Pons (tissue), 1 donor: ENCODE data around the gene NIBAN1.
"Not testable (repeated sequence)": the region's sequence is repeated elsewhere in the genome, so short reads cannot be mapped to it uniquely, and the experiment has no call there.

Experiments
- DNase-seq: peaks from one replicate; pipeline ENCODE4 v3.0.0-alpha.2; 2016; ENCODE audit warnings: low spot score

Gene NIBAN1, protein sequence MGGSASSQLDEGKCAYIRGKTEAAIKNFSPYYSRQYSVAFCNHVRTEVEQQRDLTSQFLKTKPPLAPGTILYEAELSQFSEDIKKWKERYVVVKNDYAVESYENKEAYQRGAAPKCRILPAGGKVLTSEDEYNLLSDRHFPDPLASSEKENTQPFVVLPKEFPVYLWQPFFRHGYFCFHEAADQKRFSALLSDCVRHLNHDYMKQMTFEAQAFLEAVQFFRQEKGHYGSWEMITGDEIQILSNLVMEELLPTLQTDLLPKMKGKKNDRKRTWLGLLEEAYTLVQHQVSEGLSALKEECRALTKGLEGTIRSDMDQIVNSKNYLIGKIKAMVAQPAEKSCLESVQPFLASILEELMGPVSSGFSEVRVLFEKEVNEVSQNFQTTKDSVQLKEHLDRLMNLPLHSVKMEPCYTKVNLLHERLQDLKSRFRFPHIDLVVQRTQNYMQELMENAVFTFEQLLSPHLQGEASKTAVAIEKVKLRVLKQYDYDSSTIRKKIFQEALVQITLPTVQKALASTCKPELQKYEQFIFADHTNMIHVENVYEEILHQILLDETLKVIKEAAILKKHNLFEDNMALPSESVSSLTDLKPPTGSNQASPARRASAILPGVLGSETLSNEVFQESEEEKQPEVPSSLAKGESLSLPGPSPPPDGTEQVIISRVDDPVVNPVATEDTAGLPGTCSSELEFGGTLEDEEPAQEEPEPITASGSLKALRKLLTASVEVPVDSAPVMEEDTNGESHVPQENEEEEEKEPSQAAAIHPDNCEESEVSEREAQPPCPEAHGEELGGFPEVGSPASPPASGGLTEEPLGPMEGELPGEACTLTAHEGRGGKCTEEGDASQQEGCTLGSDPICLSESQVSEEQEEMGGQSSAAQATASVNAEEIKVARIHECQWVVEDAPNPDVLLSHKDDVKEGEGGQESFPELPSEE

DNA sequence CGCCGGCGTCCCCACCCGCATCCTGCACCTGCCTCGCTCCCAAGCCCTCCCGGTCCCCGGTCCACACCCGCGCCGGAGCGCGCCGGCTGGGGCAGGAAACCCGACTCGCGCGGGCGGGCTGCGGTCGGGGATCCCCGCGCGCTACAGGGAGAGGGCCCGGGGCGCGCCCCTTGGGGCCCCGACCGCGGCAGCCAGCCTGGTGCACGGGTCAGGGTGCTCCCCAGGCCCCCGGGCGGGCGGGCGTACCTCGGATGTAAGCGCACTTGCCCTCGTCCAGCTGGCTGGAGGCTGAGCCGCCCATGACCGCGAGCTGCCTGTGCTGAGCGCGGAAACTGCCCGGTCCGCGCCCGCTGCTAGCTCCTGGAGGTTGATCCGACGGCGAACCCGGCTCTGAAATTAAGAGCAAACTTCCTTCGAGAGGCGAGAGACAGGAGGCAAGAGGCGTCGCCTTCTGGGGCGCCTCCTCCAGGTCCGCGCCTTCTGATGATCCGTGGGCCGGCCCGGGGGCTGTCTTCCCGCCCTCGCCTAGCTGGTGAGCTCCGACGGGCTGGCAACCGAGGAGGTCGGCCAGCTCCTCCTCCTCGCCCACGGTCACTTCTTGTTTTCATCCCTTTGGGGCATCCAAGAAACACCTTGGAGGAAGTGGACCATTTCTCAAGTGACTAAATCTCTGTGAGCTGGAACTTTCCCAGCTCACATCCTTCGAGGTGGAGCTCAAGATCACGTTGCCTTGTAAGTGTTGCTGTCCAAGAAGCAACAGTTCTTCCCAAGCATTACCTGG, at the start of gene NIBAN1:
Gene NIBAN1, minus strand, starts transcription at position 453 of the 781 bp plus-strand sequence. Its CDS starts 152 bp downstream, at position 301.
- DNase-seq: peak; percentile 14

DNA sequence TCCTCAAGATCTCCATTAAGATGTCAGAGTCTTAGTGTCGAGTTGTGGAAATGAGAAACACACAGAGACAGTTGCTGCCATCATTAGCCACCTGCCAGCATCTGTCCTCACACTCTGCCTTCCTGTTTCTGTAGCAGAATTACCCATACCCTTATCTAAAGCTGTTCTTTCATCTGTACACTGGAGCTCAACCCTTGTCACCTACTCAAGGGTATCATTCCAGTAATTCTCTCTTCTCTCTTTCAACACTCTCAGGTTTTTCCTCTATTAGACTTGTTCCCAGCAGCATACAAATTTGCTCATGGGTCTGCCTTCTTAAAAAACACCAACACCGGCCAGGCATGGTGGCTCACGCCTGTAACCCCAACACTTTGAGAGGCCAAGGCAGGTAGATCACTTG, 43.7 kb upstream of the NIBAN1 start:
- no peak for DNase-seq

DNA sequence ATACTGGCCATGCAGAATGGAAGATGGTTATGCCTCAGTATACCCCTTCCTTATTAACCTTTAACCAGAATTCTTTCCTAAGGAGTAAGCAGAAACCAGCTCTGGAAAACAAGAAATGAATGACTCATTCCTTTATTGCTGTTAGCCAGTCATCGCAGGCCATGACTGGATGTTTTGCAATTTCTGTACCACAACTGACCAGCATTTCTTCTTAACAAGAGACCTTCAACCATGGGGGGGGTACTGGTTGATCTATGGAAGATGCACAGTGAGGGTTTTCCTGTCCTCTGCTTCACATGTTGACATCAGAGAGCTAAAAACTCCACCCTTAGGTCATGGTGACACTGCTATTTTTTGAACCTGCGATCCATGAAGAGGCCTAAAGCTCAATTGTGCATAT, 43.0 kb upstream of the NIBAN1 start:
- DNase-seq: no peak

DNA sequence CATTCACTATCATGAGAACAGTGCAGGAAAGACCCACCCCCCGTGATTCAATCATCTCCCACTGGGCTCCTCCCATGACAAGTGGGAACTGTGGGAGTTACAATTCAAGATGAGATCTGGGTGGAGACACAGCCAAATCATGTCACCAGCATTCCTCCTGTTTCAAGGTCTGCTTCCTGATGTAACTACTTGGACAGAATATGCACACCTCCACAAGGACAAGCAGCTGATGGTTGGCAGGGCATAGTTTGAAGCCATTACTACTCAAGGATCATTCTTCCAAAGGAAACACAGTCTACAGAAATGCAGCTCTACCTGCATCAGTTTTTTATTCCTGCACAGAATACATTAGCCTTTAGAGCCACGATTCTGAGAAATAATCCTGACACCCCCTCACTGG, 42.6 kb upstream of the NIBAN1 start:
- no peak for DNase-seq

DNA sequence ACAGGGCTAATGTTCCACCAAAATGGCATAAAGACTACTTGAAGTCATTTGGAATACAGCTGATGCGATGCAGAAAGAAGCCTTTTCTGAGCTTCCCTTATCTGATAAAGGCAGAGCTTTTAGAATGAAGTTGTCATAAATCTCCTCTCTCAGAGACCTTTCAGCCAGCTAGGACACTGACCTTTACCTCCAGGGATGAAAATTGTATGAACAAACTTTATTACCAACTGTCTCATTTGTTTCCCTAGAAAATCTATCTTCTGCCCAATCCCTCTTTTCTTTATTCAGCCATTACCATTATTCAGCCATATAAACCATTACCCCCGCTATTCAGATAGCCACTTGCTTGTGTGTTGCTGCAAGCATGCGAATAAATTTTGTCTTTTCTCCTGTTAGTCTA, 41.3 kb upstream of the NIBAN1 start:
- DNase-seq: no peak

DNA sequence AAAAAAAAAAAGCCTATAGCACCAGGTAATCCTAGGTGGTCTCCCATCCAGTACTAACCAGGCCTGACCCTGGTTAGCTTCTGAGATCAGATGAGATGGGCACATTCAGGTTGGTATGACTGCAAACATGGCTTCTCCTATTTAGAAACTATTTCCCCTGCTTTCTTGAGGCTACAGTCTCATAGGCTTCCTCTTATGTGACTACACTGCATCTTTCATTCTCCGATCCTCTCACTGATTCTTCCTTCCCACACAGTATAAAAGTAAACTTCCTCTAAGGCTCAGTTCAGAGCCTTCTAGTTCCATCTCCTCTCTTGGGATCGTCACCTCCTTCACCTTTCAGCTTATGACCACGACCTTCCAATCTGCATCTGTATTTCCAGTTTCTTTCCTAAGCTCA, 40.6 kb upstream of the NIBAN1 start:
- DNase-seq: no peak

DNA sequence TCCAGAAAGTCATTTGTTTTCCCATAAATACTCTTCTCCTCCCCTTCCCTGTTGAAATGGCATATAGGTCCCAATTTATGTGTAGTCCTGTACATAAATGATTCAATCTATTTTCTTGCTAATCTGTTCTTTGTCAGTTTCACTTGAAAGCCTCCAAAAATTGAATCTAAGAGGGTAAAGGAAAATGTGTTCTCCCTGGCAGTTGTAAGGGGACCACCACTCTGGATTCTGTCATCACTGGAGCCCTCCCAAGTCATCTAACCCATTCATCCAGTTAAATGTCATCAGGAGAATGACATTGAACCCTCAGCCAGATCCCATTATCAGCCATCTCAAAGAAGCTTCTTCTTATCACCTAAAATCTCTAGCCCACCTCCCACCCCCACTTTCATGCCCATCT, 36.1 kb upstream of the NIBAN1 start:
- DNase-seq: no peak

DNA sequence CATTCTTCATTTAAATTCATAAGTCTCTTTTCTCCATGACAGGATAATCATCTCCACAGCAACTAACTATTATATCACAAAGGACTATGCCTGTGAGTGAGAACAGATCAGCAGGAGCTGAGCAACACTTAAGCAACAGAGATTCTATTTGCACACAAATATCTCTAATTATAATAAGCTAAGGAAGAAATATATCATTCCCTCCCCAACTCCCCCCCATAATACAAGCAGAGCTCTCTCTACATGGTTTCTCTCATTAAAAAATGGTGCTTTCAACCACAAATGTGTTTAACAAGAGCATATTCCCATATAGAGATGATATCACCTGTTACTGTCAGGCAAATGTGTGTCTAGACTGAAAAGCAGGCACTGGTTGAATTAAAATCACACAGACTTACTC, 34.5 kb upstream of the NIBAN1 start:
- no peak for DNase-seq

DNA sequence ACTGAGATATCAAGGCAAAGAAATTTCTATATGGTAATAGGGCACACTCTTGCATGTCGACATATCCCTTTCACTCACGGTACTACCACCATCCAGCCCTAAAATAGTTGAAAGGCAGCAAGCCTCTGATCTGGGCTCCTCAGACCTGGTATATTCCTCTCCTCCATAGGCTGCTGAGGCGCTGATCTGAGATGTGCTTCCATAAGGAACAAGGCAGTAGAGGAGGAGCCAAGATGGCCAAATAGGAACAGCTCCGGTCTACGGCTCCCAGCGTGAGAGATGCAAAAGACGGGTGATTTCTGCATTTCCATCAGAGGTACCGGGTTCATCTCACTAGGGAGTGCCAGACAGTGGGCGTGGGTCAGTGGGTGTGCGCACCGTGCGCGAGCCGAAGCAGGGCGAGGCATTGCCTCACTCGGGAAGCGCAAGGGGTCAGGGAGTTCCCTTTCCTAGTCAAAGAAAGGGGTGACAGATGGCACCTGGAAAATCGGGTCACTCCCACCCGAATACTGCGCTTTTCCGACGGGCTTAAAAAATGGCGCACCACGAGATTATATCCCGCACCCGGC, 27.1 kb upstream of the NIBAN1 start:
- DNase-seq: not testable (repeated sequence)

DNA sequence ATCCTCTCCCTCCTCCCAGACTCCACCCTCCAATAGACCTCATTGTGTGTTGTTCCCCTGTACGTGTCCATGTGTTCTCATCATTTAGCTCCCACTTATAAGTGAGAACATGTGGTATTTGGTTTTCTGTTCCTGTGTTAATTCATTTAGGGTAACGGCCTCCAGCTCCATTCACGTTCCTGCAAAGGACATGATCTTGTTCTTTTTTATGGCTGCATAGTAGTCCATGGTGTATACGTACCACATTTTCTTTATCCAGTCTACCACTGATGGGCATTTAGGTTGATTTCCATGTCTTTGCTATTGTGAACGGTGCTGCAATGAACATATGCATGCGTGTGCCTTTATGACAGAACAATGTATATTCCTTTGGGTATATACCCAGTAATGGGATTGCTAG, 25.7 kb upstream of the NIBAN1 start:
- DNase-seq: not testable (repeated sequence)

DNA sequence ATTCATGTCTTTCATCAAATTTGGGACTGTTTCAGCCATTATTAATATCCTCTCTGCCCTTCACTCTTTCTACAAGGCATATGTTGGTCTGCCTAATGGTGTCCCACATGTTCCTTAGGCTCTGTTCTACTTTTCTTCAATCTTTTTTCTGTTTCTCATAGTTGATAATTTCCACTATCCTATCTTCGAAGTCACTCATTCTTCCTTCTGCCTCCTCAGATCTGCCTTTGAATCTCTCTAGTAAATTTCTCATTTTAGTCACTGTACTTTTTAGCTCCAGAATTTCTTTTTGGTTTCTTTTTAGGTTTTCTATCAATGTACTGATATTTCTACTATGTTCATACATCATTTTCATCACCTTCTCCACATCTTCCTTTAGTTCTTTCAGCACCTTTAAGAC, 20.0 kb upstream of the NIBAN1 start:
- no peak for DNase-seq

DNA sequence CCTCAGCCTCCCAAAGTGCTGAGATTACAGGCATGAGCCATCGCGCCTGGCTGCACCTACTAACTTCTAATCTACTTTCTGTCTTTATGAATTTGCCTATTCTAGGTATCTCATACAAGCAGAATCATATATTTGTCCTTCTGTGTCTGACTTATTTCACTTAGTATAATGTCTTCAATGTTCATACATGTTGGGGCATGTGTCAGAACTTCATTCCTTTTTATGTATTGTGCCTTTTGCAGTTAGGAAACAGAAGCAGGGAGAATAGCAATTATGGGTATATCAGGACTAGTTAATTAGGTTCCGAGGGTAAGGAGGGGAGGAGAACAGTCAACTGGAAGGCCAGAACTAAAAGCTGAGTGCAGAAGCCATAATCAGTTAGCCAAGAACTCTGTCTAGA, 18.0 kb upstream of the NIBAN1 start:
- no peak for DNase-seq

DNA sequence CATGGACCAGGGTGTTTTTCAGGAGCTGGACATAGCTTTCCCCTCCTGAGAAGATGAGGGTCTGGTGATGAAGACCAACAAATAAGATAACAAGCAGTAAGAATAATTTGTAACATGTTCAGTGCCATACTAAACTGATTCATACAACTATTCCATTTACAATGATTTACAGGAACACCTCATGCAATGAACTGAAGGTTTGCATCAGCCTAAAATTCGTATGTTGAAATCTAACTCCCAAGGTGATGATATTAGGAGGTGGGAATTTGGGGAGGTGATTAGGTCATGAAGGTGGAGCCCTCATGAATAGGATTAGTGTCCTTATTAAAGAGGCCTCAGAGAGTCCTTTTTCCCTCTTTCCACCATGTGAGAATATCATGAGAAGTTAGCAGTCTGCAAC, 15.9 kb upstream of the NIBAN1 start:
- DNase-seq: no peak

DNA sequence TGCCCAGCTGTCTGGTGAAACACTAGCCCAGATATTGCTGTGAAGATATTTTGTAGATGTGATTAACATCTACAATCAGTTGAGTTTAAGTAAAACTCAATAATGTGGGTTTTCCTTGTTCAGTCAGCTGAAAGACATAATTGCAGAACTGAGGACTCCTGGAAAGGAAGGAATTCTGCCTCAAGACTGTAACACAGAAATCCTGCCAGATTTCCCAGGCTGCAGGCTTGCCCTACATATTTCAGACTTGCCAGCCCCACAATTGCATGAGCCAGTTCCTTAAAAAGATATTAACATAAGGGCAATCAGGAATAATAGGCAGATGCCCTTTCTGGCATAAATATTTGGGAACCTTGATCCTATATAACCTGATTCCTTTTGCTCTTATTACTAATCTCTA, 14.2 kb upstream of the NIBAN1 start:
- DNase-seq: no peak

DNA sequence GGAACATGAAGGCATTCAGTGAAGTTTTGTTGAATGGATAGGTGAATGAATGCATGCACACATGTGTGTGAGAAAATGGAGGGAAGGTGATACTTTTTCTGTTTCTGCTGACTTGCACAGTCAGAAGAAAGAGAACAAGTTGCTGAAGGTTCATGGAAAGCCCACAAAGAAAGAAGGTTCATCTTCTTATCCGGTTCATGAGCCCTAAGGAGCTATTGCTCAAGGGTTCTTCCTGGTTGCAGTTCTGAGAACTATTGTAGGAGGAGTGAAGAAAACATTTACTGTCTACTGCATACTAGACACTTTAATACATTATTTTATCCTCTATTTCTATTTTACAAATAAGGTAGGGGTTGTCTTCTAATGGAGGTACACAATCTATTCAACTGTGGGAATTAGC, 13.4 kb upstream of the NIBAN1 start:
- DNase-seq: no peak

DNA sequence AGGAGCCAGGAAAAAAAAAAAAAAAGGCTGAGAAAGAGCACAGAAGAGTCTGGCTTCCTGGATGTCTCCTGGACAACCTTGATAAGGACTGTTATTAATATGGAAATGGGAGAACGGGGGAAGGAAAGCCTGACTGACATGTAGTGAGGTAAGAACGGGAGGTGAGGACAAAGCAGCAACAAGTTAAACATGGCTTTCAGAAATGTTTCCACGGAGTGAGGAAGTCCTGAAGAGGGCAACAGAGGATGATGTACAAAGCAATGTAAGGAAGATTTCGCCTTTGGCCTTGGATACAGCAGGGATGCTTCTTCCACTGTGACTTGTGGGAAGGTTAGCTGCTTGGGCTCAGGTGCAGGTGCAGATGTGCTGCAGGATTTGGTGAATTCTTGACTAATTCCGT, 11.9 kb upstream of the NIBAN1 start:
- DNase-seq: peak; percentile 32

DNA sequence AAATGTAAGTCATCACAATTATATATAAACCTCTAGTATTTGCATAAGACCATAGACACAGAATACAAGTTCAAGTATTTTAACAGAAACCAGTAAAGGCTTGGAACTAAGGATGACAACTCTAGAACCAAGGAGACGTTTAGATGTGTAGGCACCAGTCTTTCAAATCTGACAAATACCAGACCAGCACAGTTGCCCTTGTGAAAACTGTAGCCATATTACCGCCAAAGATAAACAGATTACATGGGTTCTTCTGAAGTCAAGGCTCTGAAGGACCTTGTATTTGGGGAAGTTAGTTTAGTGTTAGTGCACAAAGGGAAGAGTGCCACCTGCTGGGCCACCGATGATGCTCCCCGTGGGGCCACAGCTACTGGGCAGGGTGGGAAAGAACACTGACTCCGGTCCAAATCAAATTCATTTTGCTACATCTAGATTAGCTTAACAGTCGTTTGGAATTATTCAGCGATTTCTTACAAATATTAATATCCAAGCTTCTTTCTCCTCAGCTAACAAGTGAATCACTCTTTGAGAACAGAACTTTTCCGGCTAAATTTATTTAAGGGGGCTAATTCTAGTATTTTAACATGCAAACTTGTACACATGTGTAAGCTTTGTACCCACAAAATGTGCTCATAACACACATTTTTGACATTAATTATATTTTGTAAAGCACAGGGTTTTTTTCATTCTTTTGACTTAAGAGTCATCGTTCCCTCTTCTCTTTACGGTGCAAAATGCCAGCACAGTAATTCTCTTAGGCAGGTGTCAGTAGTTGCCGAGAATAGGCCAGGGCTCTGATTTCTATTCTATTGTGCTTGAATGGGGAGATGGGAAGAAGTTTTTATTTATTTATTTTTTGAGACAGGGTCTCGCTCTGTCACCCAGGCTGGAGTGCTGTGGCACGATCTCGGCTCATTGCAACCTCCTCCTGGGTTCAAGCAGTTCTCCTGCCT, 8.0 kb upstream of the NIBAN1 start:
- DNase-seq: peak; percentile 61

DNA sequence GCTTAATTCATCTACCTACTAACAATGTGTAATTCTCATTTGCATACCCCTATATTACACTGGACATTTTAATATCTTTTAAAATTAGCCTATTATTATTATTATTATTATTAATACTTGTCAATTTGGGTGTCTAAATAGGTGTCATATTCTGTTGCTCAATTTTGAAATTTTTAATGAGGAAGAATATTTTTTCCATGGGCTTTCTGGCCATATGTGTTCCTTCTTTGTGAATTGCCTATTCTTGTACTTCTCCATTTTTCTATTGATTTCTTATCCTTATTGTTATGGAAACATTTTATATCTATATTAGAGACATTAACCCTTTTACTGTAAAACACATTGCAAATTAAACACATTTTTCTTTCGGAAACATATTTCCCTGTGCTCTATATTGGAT, 6.4 kb upstream of the NIBAN1 start:
- DNase-seq: no peak

DNA sequence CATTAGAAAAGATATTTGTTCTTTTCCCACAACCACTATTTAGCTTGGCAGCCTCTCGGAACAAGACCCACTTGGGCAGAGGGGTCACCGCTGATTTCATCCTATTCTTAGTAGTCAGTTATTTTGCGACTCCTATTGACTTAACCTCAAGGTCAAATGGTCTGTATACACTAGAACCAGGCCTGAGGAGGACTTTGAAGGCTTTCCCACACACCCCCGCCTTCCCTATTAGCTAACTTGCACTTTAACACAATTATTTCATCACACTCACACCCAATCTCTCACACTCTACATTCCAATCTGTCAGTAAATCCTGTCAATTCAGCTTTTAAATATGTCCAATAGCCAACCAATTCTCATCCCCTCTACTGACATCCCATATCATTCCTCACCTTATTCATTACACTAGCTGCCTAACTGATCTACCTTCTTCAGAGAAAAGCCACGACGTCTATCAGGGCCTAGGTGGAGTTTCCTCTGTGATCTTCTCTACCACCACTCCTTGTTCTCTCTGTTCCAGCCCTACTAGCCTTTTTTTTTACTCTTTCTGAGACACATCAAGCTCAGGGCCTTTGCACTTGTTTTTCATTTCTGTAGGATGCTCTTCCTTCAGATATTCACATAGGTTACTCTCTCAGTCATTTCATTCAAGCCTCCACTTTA, 1.0 kb upstream of the NIBAN1 start:
- DNase-seq: no peak

DNA sequence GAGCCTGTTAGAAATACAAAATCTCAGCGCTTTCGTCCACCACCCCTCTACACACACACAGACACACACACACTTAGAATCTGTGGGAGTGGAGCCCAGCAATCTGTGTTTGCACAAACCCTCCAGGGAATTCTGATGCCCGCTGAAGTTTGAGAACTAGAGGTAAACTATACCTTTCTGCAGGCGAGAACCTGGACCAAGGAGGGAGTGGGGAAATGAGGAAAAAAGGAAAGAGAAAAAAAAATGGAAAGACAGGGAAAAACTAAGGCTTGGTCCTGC, 468 bp upstream of the NIBAN1 start:
- DNase-seq: no peak
